ENCODE data around the gene VAV2. TPM values are rescaled to one million over a fixed set of nuclear protein-coding genes. Genes with fewer than 3 reads are reported as not detected.

Gene VAV2
- total RNA-seq, 1 donor from 2014 or later = 8.6 TPM

- Mint-ChIP-seq H3K27me3 (ENCODE audit: low read depth) (peaks cover 2% of the 10 kb centered on the region), H3K4me1 (ENCODE audit: low read depth) (no peaks in the 10 kb centered on the region), H3K9me3 (no peaks in the 10 kb centered on the region), H3K4me3 (ENCODE audit: low read depth) (no peak overlapping the region), H3K27ac (no peak overlapping the region), H3K36me3 (ENCODE audit: low read depth) (no peaks in the 10 kb centered on the region)
- intact Hi-C loops (cut with micrococcal nuclease) = no loop called here
- no peak for DNase-seq (ENCODE audit: low spot score)
Observed at GRCh38 chr9:133999851-134000265, 7.7 kb upstream of the VAV2 start.

GRCh38 chr9:133998915-133999595 is 6.9 kb upstream of the VAV2 start:
- H3K36me3 Mint-ChIP-seq (ENCODE audit: low read depth) = no peaks in the 10 kb centered on the region
- no peak overlapping the region for H3K4me3 Mint-ChIP-seq (ENCODE audit: low read depth)
- peaks cover 4% of the 10 kb centered on the region for H3K27me3 Mint-ChIP-seq (ENCODE audit: low read depth)
- intact Hi-C loops (cut with micrococcal nuclease) = no loop called here
- no peaks in the 10 kb centered on the region for H3K9me3 Mint-ChIP-seq
- no peaks in the 10 kb centered on the region for H3K4me1 Mint-ChIP-seq (ENCODE audit: low read depth)
- no peak overlapping the region for H3K27ac Mint-ChIP-seq
- DNase-seq (ENCODE audit: low spot score) = no peak

GRCh38 chr9:133997584-133997983 is 5.5 kb upstream of the VAV2 start:
- peaks cover 4% of the 10 kb centered on the region for H3K27me3 Mint-ChIP-seq (ENCODE audit: low read depth)
- H3K27ac Mint-ChIP-seq = no peak overlapping the region
- H3K4me1 Mint-ChIP-seq (ENCODE audit: low read depth) = no peaks in the 10 kb centered on the region
- no peaks in the 10 kb centered on the region for H3K36me3 Mint-ChIP-seq (ENCODE audit: low read depth)
- H3K4me3 Mint-ChIP-seq (ENCODE audit: low read depth) = no peak overlapping the region
- intact Hi-C loops (cut with micrococcal nuclease) = no loop called here
- no peak for DNase-seq (ENCODE audit: low spot score)
- no peaks in the 10 kb centered on the region for H3K9me3 Mint-ChIP-seq

GRCh38 chr9:133996531-133997520 is 4.7 kb upstream of the VAV2 start:
- no peak overlapping the region for H3K4me3 Mint-ChIP-seq (ENCODE audit: low read depth)
- no peak for DNase-seq (ENCODE audit: low spot score)
- no peaks in the 10 kb centered on the region for H3K9me3 Mint-ChIP-seq
- H3K36me3 Mint-ChIP-seq (ENCODE audit: low read depth) = no peaks in the 10 kb centered on the region
- intact Hi-C loops (cut with micrococcal nuclease) = no loop called here
- H3K4me1 Mint-ChIP-seq (ENCODE audit: low read depth) = no peaks in the 10 kb centered on the region
- H3K27me3 Mint-ChIP-seq (ENCODE audit: low read depth) = peaks cover 4% of the 10 kb centered on the region
- no peak overlapping the region for H3K27ac Mint-ChIP-seq

- Mint-ChIP-seq H3K36me3 (ENCODE audit: low read depth) (no peaks in the 10 kb centered on the region), H3K27ac (no peak overlapping the region), H3K4me3 (ENCODE audit: low read depth) (no peak overlapping the region), H3K4me1 (ENCODE audit: low read depth) (no peaks in the 10 kb centered on the region), H3K27me3 (ENCODE audit: low read depth) (peaks cover 11% of the 10 kb centered on the region), H3K9me3 (no peaks in the 10 kb centered on the region)
- intact Hi-C loops (cut with micrococcal nuclease) = loop anchor here (2.0 kb wide), 1 partner anchor 212 kb away; no protein-coding TSS in a partner anchor
- DNase-seq (ENCODE audit: low spot score) = no peak
Observed at GRCh38 chr9:133995012-133995896, 3.1 kb upstream of the VAV2 start.

GRCh38 chr9:133994353-133995011 is 2.4 kb upstream of the VAV2 start:
- DNase-seq (ENCODE audit: low spot score) = peak; percentile 66
- intact Hi-C loops (cut with micrococcal nuclease) = loop anchor here (1.0 to 2.0 kb wide), 2 partner anchors 202 to 212 kb away; no protein-coding TSS in a partner anchor
- no peaks in the 10 kb centered on the region for H3K9me3 Mint-ChIP-seq
- no peak overlapping the region for H3K27ac Mint-ChIP-seq
- no peaks in the 10 kb centered on the region for H3K36me3 Mint-ChIP-seq (ENCODE audit: low read depth)
- H3K4me1 Mint-ChIP-seq (ENCODE audit: low read depth) = no peaks in the 10 kb centered on the region
- H3K27me3 Mint-ChIP-seq (ENCODE audit: low read depth) = peaks cover 16% of the 10 kb centered on the region
- H3K4me3 Mint-ChIP-seq (ENCODE audit: low read depth) = peak overlapping the region; percentile 42

GRCh38 chr9:133993635-133994253 is 1.6 kb upstream of the VAV2 start:
- Mint-ChIP-seq H3K4me1 (ENCODE audit: low read depth) (no peaks in the 10 kb centered on the region), H3K9me3 (no peaks in the 10 kb centered on the region), H3K36me3 (ENCODE audit: low read depth) (no peaks in the 10 kb centered on the region), H3K27ac (no peak overlapping the region), H3K27me3 (ENCODE audit: low read depth) (peaks cover 16% of the 10 kb centered on the region), H3K4me3 (ENCODE audit: low read depth) (peak overlapping the region; percentile 68)
- DNase-seq (ENCODE audit: low spot score) = no peak
- intact Hi-C loops (cut with micrococcal nuclease) = loop anchor here (1.0 to 2.0 kb wide), 3 partner anchors 31 to 211 kb away; partner anchors contain the start of gene BRD3OS

- Mint-ChIP-seq H3K9me3 (no peaks in the 10 kb centered on the region), H3K4me1 (ENCODE audit: low read depth) (no peaks in the 10 kb centered on the region), H3K36me3 (ENCODE audit: low read depth) (no peaks in the 10 kb centered on the region)
Observed at GRCh38 chr9:133992780-133993634, 883 bp upstream of the VAV2 start.

GRCh38 chr9:133991214-133991921 is 756 bp downstream of the VAV2 start:
- no peaks in the 10 kb centered on the region for H3K9me3 Mint-ChIP-seq
- DNase-seq (ENCODE audit: low spot score) = no peak

More at GRCh38 chr9:133992780-133993634, 883 bp upstream of the VAV2 start:
- intact Hi-C loops (cut with micrococcal nuclease) = loop anchor here (2.0 kb wide), 1 partner anchor 32 kb away; the partner anchor contains the start of gene BRD3OS
- DNase-seq (ENCODE audit: low spot score) = peak; percentile 62
- Mint-ChIP-seq H3K4me3 (ENCODE audit: low read depth) (peak overlapping the region; percentile 68), H3K27ac (no peak overlapping the region), H3K27me3 (ENCODE audit: low read depth) (peaks cover 20% of the 10 kb centered on the region)

GRCh38 chr9:133990366-133991213 is 1.5 kb downstream of the VAV2 start:
- Mint-ChIP-seq H3K4me1 (ENCODE audit: low read depth) (no peaks in the 10 kb centered on the region), H3K36me3 (ENCODE audit: low read depth) (no peaks in the 10 kb centered on the region), H3K9me3 (no peaks in the 10 kb centered on the region), H3K27me3 (ENCODE audit: low read depth) (peaks cover 22% of the 10 kb centered on the region), H3K27ac (no peak overlapping the region), H3K4me3 (ENCODE audit: low read depth) (peak overlapping the region; percentile 30)
- intact Hi-C loops (cut with micrococcal nuclease) = no loop called here
- DNase-seq (ENCODE audit: low spot score) = no peak

More at GRCh38 chr9:133991214-133991921, 756 bp downstream of the VAV2 start:
- Mint-ChIP-seq H3K4me1 (ENCODE audit: low read depth) (no peaks in the 10 kb centered on the region), H3K27ac (no peak overlapping the region), H3K27me3 (ENCODE audit: low read depth) (peaks cover 22% of the 10 kb centered on the region), H3K36me3 (ENCODE audit: low read depth) (no peaks in the 10 kb centered on the region), H3K4me3 (ENCODE audit: low read depth) (peak overlapping the region; percentile 30)
- intact Hi-C loops (cut with micrococcal nuclease) = no loop called here
